ENCODE measurements around the gene C6orf163. TPM values are rescaled to one million over a fixed set of nuclear protein-coding genes. Genes with fewer than 3 reads are reported as not detected.
A peak's percentile ranks its signal among the peaks of the same experiment; 100 is the strongest.

C6orf163 gene
- total RNA-seq, 1 donor from 2014 or later, result 2.9 TPM

GRCh38 chr6:87308970-87309369, 35.6 kb upstream of the C6orf163 start:
- H3K27me3 Mint-ChIP-seq (ENCODE audit: low read depth, unreplicated experiment), result no peaks in the 10 kb centered on the region
- Histone ChIP-seq H3K36me3 (ENCODE audit: insufficient read depth, low read length) (no peaks in the 10 kb centered on the region), H4K20me1 (ENCODE audit: insufficient read depth, low read length) (no peaks in the 10 kb centered on the region), H3K9me3 (ENCODE audit: insufficient read depth, low read depth, low read length) (no peaks in the 10 kb centered on the region), H3K27me3 (ENCODE audit: insufficient read depth, low read length) (peaks cover 7% of the 10 kb centered on the region), H3K79me2 (ENCODE audit: insufficient read depth, low read length) (no peaks in the 10 kb centered on the region), H2AFZ (ENCODE audit: low read depth, low read length) (no peak overlapping the region), H3K4me3 (ENCODE audit: insufficient read depth, low read depth, low read length) (no peak overlapping the region), H3K9ac (ENCODE audit: low read length) (no peak overlapping the region), H3K4me2 (ENCODE audit: low read length) (no peak overlapping the region), H3K27ac (ENCODE audit: low read depth, low read length) (no peak overlapping the region), H3K4me1 (ENCODE audit: insufficient read depth, low read length) (no peaks in the 10 kb centered on the region)
- no peak overlapping the region for H3K4me3 Mint-ChIP-seq (ENCODE audit: unreplicated experiment)
- DNase-seq (ENCODE audit: low read depth) (no peak), FAIRE-seq (no peak)
- no peaks in the 10 kb centered on the region for H3K4me1 Mint-ChIP-seq (ENCODE audit: low read depth, unreplicated experiment)
- no peaks in the 10 kb centered on the region for H3K36me3 Mint-ChIP-seq (ENCODE audit: low read depth, unreplicated experiment)
- TF ChIP-seq CTCF (IDR thresholded peaks at IDR 0.05; ENCODE audit: insufficient read depth, low read depth, low read length), result no peak
- no peak for TF ChIP-seq EZH2 (IDR thresholded peaks at IDR 0.05; ENCODE audit: insufficient read depth, low read length)
- H3K27ac Mint-ChIP-seq (ENCODE audit: unreplicated experiment), result no peak overlapping the region
- H3K9me3 Mint-ChIP-seq (ENCODE audit: unreplicated experiment), result peaks cover 3% of the 10 kb centered on the region

GRCh38 chr6:87312860-87313259, 31.8 kb upstream of the C6orf163 start:
- TF ChIP-seq CTCF (IDR thresholded peaks at IDR 0.05; ENCODE audit: insufficient read depth, low read depth, low read length) (no peak), EZH2 (IDR thresholded peaks at IDR 0.05; ENCODE audit: insufficient read depth, low read length) (no peak)
- Histone ChIP-seq H3K4me1 (ENCODE audit: insufficient read depth, low read length) (no peaks in the 10 kb centered on the region), H2AFZ (ENCODE audit: low read depth, low read length) (no peak overlapping the region), H3K9ac (ENCODE audit: low read length) (no peak overlapping the region), H3K4me3 (ENCODE audit: insufficient read depth, low read depth, low read length) (no peak overlapping the region), H3K36me3 (ENCODE audit: insufficient read depth, low read length) (no peaks in the 10 kb centered on the region), H3K4me2 (ENCODE audit: low read length) (no peak overlapping the region), H3K27ac (ENCODE audit: low read depth, low read length) (no peak overlapping the region), H4K20me1 (ENCODE audit: insufficient read depth, low read length) (no peaks in the 10 kb centered on the region), H3K79me2 (ENCODE audit: insufficient read depth, low read length) (no peaks in the 10 kb centered on the region), H3K27me3 (ENCODE audit: insufficient read depth, low read length) (peaks cover 10% of the 10 kb centered on the region), H3K9me3 (ENCODE audit: insufficient read depth, low read depth, low read length) (no peaks in the 10 kb centered on the region)
- Mint-ChIP-seq H3K4me1 (ENCODE audit: low read depth, unreplicated experiment) (no peaks in the 10 kb centered on the region), H3K27ac (ENCODE audit: unreplicated experiment) (no peak overlapping the region), H3K4me3 (ENCODE audit: unreplicated experiment) (no peak overlapping the region), H3K27me3 (ENCODE audit: low read depth, unreplicated experiment) (peaks cover 5% of the 10 kb centered on the region), H3K9me3 (ENCODE audit: unreplicated experiment) (peaks cover 3% of the 10 kb centered on the region), H3K36me3 (ENCODE audit: low read depth, unreplicated experiment) (no peaks in the 10 kb centered on the region)
- DNase-seq (ENCODE audit: low read depth), result no peak
- peak; percentile 41 for FAIRE-seq

- Histone ChIP-seq H3K36me3 (ENCODE audit: insufficient read depth, low read length) (no peaks in the 10 kb centered on the region), H3K79me2 (ENCODE audit: insufficient read depth, low read length) (no peaks in the 10 kb centered on the region), H3K27me3 (ENCODE audit: insufficient read depth, low read length) (peaks cover 7% of the 10 kb centered on the region), H3K9ac (ENCODE audit: low read length) (no peak overlapping the region), H3K4me2 (ENCODE audit: low read length) (no peak overlapping the region), H4K20me1 (ENCODE audit: insufficient read depth, low read length) (no peaks in the 10 kb centered on the region), H3K9me3 (ENCODE audit: insufficient read depth, low read depth, low read length) (no peaks in the 10 kb centered on the region), H2AFZ (ENCODE audit: low read depth, low read length) (no peak overlapping the region), H3K27ac (ENCODE audit: low read depth, low read length) (no peak overlapping the region), H3K4me3 (ENCODE audit: insufficient read depth, low read depth, low read length) (no peak overlapping the region), H3K4me1 (ENCODE audit: insufficient read depth, low read length) (no peaks in the 10 kb centered on the region)
- DNase-seq (ENCODE audit: low read depth) (no peak), FAIRE-seq (no peak)
- peaks cover 3% of the 10 kb centered on the region for H3K9me3 Mint-ChIP-seq (ENCODE audit: unreplicated experiment)
- peaks cover 5% of the 10 kb centered on the region for H3K27me3 Mint-ChIP-seq (ENCODE audit: low read depth, unreplicated experiment)
- H3K4me3 Mint-ChIP-seq (ENCODE audit: unreplicated experiment), result no peak overlapping the region
- no peaks in the 10 kb centered on the region for H3K4me1 Mint-ChIP-seq (ENCODE audit: low read depth, unreplicated experiment)
- H3K36me3 Mint-ChIP-seq (ENCODE audit: low read depth, unreplicated experiment), result no peaks in the 10 kb centered on the region
- no peak for TF ChIP-seq CTCF (IDR thresholded peaks at IDR 0.05; ENCODE audit: insufficient read depth, low read depth, low read length)
- no peak overlapping the region for H3K27ac Mint-ChIP-seq (ENCODE audit: unreplicated experiment)
These were observed 29.5 kb upstream of the C6orf163 start for GRCh38 chr6:87315071-87315470.

Measured in astrocyte (in vitro differentiated cells and primary cell).